ENCODE measurements around the gene C6orf132.

Gene C6orf132

GRCh38 chr6:42152024-42152423, 9.6 kb upstream of the C6orf132 start:
- no peaks in the 10 kb centered on the region for H3K9me3 ChIP-seq (ENCODE audit: severe bottlenecking)
- H3K4me3 ChIP-seq (ENCODE audit: low read depth, low read length): no peak overlapping the region
- TF ChIP-seq CTCF (IDR thresholded peaks at IDR 0.05; ENCODE audit: low read depth, low read length): no peak
- no peak overlapping the region for H3K27ac ChIP-seq
- no peaks in the 10 kb centered on the region for H3K27me3 ChIP-seq (ENCODE audit: insufficient read depth, low read depth, severe bottlenecking)
- no peak for DNase-seq
- no peaks in the 10 kb centered on the region for H3K36me3 ChIP-seq

GRCh38 chr6:42150254-42150653, 7.8 kb upstream of the C6orf132 start:
- no peaks in the 10 kb centered on the region for H3K36me3 ChIP-seq
- no peak for TF ChIP-seq CTCF (IDR thresholded peaks at IDR 0.05; ENCODE audit: low read depth, low read length)
- no peaks in the 10 kb centered on the region for H3K9me3 ChIP-seq (ENCODE audit: severe bottlenecking)
- no peak for DNase-seq
- no peak overlapping the region for H3K4me3 ChIP-seq (ENCODE audit: low read depth, low read length)
- no peak overlapping the region for H3K27ac ChIP-seq
- no peaks in the 10 kb centered on the region for H3K27me3 ChIP-seq (ENCODE audit: insufficient read depth, low read depth, severe bottlenecking)

GRCh38 chr6:42148058-42148457, 5.6 kb upstream of the C6orf132 start:
- no peak overlapping the region for H3K27ac ChIP-seq
- no peak for DNase-seq
- no peak overlapping the region for H3K4me3 ChIP-seq (ENCODE audit: low read depth, low read length)
- TF ChIP-seq CTCF (IDR thresholded peaks at IDR 0.05; ENCODE audit: low read depth, low read length): no peak
- H3K36me3 ChIP-seq: no peaks in the 10 kb centered on the region
- no peaks in the 10 kb centered on the region for H3K27me3 ChIP-seq (ENCODE audit: insufficient read depth, low read depth, severe bottlenecking)
- H3K9me3 ChIP-seq (ENCODE audit: severe bottlenecking): no peaks in the 10 kb centered on the region

GRCh38 chr6:42147138-42147562, 4.7 kb upstream of the C6orf132 start:
- H3K9me3 ChIP-seq (ENCODE audit: severe bottlenecking): no peaks in the 10 kb centered on the region
- DNase-seq: no peak

GRCh38 chr6:42141603-42142117, 760 bp downstream of the C6orf132 start:
- no peaks in the 10 kb centered on the region for H3K36me3 ChIP-seq
- no peak for DNase-seq
- no peak overlapping the region for H3K27ac ChIP-seq
- TF ChIP-seq CTCF (IDR thresholded peaks at IDR 0.05; ENCODE audit: low read depth, low read length): no peak
- H3K9me3 ChIP-seq (ENCODE audit: severe bottlenecking): no peaks in the 10 kb centered on the region
- H3K4me3 ChIP-seq (ENCODE audit: low read depth, low read length): peak overlapping the region; percentile 45
- H3K27me3 ChIP-seq (ENCODE audit: insufficient read depth, low read depth, severe bottlenecking): no peaks in the 10 kb centered on the region

More at GRCh38 chr6:42147138-42147562, 4.7 kb upstream of the C6orf132 start:
- H3K4me3 ChIP-seq (ENCODE audit: low read depth, low read length): no peak overlapping the region
- no peaks in the 10 kb centered on the region for H3K36me3 ChIP-seq
- no peak for TF ChIP-seq CTCF (IDR thresholded peaks at IDR 0.05; ENCODE audit: low read depth, low read length)
- no peak overlapping the region for H3K27ac ChIP-seq
- H3K27me3 ChIP-seq (ENCODE audit: insufficient read depth, low read depth, severe bottlenecking): no peaks in the 10 kb centered on the region

All from WERI-Rb-1 (cell line).